KOPT-K1 (cell line): ENCODE results near the gene MPND.

Experiments used
- H3K27ac ChIP-seq: fragments of 200-600 bp; sonication (generic); 2 replicates; pipeline ENCODE4 v1.5.1; 2016; ENCODE audit warnings: antibody characterized with exemption, mild to moderate bottlenecking, low read depth, low read length; ENCODE audit not compliant: poor library complexity, severe bottlenecking
- H3K36me3 ChIP-seq: fragments of 200-600 bp; sonication (generic); 2 replicates; pipeline ENCODE4 v1.5.1; 2017; ENCODE audit warnings: antibody characterized with exemption, mild to moderate bottlenecking, low read length, moderate library complexity; ENCODE audit not compliant: insufficient read depth
- H3K9me3 ChIP-seq: fragments of 200-600 bp; sonication (generic); 2 replicates; pipeline ENCODE4 v1.5.1; 2017; ENCODE audit warnings: antibody characterized with exemption, low read length, mild to moderate bottlenecking; ENCODE audit not compliant: insufficient read depth, poor library complexity, severe bottlenecking

MPND gene

DNA sequence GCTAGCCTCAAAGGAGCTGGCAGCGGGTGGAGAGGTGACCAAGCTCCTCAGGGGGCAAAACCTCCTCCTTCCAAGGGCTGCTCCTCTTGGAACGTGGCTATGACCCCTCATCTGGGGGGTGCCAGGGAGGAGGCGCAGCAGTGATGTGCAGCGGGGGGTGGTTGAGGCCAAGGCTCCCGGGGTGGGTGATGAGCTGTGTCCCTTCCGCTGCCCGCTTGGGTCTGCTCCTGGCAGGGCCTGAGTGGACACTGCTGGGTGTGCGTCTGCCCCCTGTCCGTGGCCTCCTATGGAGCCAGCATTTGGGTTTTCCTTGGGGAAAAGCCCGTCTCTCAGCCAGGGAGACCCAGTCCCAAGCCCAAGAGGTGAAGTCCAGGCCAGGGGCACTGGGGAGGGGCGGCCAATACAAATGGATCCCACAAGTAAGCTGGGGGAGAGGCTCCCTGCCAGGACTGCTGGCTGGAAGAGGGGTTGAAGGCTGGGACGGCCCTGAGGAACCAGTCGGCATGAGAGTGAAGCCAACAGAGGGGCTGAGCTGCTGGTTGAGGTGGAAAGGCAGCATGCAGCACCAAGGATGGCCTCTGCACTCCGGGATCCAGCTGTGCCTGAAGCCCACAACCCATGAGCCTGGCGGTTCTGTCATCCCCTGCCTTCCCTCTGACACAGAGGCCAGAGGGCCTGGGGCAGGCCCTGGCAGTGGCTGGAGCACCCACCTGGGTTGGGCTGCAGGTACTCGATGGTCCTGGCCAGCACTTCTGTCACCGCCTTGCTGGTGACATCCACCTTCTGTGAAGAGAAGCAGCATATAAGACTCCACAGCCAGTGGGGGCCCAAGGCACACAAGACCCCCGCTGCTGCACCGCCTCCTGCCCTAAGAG is 22.7 kb downstream of the MPND start:
- no peak overlapping the region for H3K27ac ChIP-seq
- no peaks in the 10 kb centered on the region for H3K9me3 ChIP-seq
- peaks cover 56% of the 10 kb centered on the region for H3K36me3 ChIP-seq

DNA sequence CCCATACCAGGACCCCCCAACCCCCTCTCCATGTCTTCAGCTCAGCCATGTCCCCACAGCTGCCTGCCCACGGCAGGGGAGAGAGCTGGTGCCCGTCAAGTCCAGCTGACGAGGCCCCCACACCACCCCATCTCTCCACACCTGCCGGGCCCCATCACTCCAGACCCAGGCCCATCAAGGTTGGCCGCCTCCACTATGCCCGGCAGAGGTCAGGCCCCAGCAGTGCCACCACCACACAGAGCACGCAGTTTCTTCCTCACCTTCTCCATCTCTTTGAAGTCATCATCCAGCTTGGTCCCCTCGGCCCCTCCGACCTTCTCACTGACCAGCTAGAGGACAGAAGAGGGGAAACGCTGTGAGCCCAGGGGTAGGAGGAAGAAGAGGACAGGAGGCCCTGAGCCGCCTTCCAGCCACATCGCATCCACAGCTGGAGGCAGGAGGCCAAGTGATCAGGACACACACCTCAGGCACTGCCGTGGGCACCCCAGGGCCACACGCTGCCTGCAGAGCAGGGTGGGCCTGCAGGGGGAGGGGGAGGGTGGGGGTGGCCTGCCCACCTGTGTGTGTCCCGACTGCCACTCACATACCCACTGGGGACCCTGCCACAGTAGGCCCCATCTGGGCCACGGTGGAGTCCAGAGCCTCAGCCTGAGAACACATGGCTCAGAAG is 23.4 kb downstream of the MPND start:
- H3K27ac ChIP-seq, result no peak overlapping the region
- peaks cover 48% of the 10 kb centered on the region for H3K36me3 ChIP-seq
- no peaks in the 10 kb centered on the region for H3K9me3 ChIP-seq

DNA sequence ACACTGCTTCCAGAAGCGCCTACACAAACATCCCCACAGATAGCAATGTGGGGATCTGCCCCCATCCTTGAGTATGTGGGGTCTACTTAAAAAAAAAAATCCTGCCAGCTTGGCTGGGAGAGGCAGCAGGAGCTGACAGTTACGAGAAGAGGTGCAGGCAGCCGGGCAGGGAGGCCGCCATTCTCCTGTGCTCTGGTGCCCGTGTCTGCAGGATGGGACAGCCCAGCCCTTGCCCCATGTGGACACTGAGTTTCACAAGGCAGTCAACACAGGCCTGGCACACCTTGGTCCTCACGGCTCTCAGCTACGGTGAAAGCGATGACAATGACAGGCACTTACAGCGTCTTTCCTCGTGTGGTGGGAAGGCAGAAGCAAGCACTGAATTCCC is 24.0 kb downstream of the MPND start:
- Histone ChIP-seq H3K27ac (no peak overlapping the region), H3K9me3 (no peaks in the 10 kb centered on the region), H3K36me3 (peaks cover 43% of the 10 kb centered on the region)

DNA sequence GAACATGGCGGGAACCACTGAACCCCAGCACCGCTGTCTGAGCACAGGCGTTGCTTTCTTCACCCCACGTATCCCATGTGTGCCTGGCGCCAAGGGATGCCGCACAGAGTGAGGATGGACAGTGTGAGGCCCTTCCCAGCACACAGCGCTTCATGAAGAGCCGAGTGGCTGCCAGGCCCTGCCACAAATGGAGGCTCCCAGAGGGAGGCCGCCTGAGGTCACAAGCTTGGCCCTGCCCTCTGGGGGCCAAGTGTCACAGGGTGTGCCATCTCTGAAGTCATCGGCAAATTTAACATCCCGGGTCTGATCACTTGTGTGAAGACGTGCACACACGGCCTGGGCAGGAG is 24.4 kb downstream of the MPND start:
- Histone ChIP-seq H3K27ac (no peak overlapping the region), H3K9me3 (no peaks in the 10 kb centered on the region), H3K36me3 (peaks cover 38% of the 10 kb centered on the region)

DNA sequence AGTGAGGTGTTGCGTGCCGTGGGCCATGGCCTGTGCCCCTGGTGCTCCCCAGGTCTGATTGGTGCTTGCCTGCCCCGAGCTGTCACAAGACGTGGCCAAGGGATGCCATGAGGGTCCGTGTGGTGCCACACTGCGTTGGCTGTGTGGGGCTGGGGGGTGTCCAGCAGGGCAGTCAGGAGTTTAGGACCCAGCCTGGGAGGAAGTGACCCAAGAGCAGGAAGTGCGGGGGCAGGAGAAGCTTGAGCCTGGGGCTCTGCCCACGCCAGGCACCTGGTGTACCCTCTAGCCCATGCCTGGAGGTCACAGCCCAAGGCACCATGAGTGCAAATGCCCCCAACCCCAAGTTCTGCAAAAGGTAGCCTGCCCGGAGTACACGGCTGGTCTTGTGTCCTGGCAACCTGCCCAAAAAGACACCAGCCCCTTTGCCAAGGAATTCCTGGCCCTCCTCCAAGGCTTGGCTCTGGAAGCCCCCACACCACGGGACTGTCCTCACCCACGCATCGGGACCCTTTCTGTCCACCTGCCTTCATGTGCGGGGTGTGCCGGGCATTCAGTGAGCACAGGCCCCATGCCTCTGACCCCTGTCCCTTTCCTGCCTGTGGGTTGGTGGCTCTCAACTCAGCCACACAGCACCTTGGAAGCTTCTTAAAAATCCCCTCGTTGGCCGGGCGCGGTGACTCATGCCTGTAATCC is 24.9 kb downstream of the MPND start:
- H3K36me3 ChIP-seq, result peaks cover 33% of the 10 kb centered on the region
- H3K9me3 ChIP-seq, result no peaks in the 10 kb centered on the region
- H3K27ac ChIP-seq, result peak overlapping the region; percentile 76

DNA sequence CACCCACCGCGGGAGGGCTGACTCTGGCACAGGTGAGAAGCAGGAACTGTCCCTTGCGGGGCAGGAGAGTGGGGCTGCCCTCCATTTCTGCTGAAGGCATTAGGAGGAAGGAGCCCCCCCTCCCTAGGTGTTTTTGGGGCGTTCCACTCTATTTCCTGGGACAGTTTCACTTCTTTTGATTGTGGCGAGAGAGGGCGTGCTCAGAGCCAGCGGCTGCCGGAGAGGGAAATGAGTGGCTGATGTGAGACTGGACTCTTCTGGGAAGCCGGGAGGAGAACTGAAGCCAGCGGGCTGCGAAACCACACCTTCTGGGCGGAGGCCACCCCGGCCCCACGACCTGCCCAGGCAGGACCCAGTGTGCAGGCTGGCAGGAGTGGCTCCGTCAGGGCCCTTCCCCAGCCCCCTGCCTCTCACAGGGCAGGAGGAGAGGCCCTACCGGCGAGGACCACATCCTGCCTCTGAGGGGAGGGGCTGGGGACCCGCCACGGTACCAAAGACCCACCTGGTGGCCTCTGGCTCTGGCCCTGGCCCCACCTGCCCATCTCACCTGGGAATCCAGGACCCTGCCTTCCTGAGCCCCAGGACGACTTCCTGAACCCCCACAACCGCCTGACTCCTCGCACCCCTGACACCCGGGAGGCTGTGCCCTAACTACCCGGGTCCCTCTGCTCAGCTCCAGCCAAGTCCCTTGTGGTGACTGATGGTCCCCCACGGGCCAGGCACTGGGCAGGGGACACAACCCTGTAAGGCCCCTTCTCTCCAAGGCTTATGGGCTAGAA is 25.9 kb downstream of the MPND start:
- Histone ChIP-seq H3K9me3 (no peaks in the 10 kb centered on the region), H3K36me3 (peaks cover 23% of the 10 kb centered on the region), H3K27ac (peak overlapping the region; percentile 76)

DNA sequence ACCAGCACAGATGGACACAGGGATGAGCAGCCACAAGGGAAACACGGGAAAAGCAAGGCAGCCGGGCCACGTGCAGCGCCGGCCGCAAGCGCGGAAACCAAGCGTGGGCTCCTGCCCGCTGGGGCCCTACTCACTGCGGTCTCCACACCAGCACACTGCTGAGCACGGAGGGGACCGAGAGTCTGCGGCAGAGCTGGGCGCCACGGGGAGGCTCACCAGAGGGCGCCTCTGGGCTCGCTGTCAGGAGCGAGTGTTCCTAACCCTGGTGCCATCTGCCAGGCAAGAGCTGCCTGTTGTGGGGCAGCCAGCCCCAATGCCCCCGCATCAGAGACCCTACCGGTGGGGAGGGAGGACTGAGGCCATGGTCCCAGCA is 26.5 kb downstream of the MPND start:
- Histone ChIP-seq H3K27ac (peak overlapping the region; percentile 76), H3K36me3 (peaks cover 20% of the 10 kb centered on the region)

DNA sequence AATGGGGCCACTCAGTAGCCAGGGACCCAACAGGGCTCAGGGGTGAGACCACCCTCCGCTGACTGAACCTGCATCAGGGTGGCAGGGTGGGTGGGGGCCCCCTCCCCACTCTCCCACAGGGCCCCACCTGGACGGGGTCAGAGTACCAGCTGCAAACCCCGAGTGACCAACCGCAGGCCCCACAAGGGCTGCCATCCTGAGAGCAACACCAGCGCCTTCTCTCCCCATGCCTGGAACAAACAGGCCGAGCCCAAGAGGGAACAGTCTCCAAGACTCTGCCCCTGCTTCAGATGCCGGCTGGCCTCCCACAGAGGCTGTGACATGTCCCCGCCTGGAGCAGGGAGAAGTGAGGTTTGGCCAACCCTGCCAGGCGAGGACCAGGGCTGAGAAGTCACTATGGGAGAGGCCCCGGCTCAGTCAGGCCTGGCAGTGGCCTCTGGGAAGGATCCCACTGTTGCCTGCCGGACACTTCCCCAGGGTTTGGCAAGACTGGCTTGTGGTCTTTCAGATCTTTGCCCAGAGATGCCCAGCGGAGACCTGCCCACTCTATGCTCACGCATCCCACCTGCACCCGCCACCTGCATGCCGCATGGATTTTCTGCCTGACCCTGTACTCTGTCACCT is 27.2 kb downstream of the MPND start:
- peak overlapping the region; percentile 76 for H3K27ac ChIP-seq
- peaks cover 14% of the 10 kb centered on the region for H3K36me3 ChIP-seq
- H3K9me3 ChIP-seq, result no peaks in the 10 kb centered on the region

More for the DNA sequence above, 26.5 kb downstream of the MPND start:
- no peaks in the 10 kb centered on the region for H3K9me3 ChIP-seq

DNA sequence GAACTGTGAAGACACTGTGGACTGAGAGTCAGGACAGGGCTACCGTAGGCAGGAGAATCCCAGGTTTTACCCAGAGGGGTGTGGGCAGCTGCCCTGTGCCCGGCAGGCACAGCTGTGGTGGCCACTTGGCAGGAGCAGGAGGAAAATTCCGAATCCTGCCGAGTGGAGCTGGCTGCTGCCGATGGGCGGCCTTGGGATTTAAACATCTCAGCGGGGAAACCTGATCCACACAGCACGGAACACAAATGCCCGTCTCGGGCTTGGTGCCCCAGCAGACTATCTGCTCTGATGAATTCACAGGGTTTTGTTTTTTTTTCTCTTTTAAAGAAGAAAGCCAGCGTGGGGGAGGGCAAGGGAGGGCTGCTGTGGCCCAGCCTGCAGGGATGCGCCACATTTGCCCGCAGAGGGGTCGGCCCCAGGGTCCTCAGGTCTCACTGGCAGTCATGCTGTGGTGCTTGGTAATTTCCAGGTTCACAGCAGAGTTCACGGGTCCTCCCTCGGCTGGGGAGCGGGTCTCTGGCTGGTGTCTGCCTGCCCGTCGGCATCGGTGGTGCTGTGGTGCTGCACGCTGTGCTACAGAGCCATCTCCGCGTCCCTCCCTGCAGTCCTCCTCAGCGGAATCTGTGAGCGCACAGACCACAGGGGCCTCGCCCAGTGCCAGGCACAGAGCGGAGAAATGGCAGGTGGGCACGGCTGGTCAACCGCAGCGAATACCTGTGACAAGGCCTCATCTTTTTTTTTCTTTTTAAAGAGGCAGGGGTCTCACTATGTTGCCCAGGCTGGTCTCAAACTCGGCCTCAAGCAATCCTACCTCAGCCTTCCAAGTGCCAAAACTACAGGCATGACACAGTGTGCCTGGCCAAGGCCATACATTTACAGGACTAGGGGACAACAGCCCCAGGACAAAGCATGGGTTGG is 28.1 kb downstream of the MPND start:
- no peaks in the 10 kb centered on the region for H3K9me3 ChIP-seq
- H3K27ac ChIP-seq, result peak overlapping the region; percentile 76
- H3K36me3 ChIP-seq, result 0 out of 2 replicates have a peak, but pooled peaks cover 4% of the 10 kb centered on the region

DNA sequence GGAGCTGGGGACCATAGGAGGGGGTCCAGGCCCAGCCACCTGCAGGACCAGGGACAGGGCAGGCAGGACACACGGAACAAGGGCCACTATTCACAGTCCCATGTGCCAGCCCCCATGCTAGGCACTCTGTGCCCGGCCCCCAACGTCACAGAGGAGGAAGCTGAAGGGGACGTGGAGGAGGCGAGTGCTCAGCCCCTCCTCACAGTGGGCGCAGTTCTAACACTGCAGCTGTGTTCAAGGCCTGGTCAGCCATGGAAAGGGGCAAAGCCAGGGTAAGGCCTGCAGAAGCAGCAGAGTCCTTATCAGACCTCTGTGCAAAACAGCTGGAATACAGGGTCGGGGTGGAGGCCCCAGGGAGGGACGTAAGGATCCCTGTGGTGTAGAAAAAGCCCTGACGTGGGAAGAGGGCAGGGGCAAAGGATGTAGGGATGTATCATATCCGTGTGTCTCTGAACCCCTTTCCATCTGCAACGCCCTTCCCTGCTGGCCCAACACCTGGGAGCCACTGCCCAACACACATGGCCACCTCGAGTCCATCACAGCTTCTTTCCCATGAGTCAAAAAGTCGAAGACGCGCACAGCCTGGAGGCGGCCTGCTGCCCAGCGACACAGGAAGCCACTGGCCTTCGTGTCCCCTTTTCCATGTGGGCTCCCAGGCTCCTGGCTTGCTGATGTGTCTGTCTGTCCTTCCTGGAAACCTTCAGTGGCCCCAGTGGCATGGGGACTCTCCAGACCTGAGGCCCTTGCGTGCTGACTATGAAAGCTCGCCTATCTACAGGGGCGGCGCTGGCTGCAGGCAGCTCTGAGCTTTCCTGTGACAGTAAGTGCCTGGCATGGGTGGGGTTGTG is 29.0 kb downstream of the MPND start:
- Histone ChIP-seq H3K27ac (no peak overlapping the region), H3K9me3 (no peaks in the 10 kb centered on the region), H3K36me3 (no peaks in the 10 kb centered on the region)

DNA sequence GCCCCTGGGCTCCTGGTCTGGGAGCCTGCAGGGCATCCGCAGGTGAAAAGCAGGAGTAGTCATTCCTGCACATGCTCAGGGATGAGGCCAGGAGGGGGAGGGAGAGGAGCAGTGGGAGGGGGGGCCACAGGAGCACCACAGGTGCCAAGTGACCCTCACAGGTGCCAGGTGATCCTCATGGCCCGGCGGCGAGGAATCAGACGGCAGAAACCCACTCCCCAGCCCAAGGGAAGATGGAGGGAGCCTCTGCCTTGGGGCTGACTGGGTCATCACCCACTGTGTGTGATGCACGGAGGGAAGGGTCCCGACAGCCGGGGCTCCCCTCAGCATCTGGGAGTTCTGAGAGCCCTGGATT is 29.6 kb downstream of the MPND start:
- Histone ChIP-seq H3K36me3 (peaks cover 4% of the 10 kb centered on the region; the same call in 1 of the 2 replicates), H3K9me3 (no peaks in the 10 kb centered on the region), H3K27ac (no peak overlapping the region)

DNA sequence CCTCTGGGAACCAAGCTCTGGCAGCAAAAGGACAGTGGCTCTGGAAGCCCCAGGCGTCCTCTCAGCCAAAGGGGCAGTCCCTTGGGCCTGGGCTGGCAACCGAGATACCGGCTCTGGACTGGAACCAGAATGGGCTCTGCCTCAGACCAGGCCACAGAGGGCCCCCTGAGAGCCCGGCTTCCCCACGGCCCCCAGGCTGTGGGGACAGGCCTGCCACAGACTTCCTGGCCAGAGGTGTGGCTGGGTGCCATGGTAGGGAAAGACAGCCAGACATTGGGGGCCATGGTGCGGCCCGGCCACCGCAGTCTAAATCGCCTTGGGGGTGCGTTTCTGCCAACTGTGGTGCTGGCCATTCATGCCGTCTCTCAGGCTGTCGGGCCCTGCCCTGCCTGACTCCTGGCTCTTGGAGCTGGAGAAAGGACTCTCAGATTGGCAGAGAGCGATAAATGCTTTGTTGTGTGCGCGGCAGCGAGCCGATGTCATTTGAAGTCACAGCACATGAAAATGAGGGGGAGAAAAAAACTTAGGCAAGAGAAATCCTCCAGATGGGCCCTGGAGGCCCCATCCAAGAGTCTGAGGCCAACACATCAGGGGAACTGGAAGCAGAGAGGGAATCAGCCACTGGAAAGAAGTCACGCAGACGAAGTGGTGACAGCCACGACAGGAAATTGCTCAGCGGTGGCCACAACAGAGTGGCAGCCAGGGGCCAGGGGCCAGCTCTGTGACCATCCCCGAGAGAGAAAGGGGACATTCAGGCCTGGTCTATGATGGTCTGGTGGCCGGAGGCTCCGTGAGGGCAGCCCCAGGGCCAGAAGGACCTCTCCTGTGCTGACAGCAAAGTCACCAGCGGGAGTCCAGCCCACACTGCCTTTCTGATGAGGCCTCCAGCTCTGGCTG is 30.5 kb downstream of the MPND start:
- Histone ChIP-seq H3K27ac (no peak overlapping the region), H3K36me3 (peaks cover 5% of the 10 kb centered on the region; the same call in 1 of the 2 replicates), H3K9me3 (no peaks in the 10 kb centered on the region)
